Astrocyte (in vitro differentiated cells and primary cell): ENCODE data around the gene CTNNA2. TPM values are rescaled to one million over a fixed set of nuclear protein-coding genes. Genes with fewer than 3 reads are reported as not detected.

Experiments used
- DNase-seq: peaks from one replicate; pipeline ENCODE4 v3.0.0-alpha.2; 2010; ENCODE audit warnings: low read depth
- FAIRE-seq: peaks from 2 replicates; lab custom pipeline; 2011; peaks lifted over from hg19 to GRCh38; lab: Jason Lieb, UNC
- H2AFZ ChIP-seq: 2 replicates; pipeline ENCODE4 v1.6.0; 2012; ENCODE audit warnings: low read depth, low read length, inconsistent platforms
- H3K27ac ChIP-seq: 2 replicates; pipeline ENCODE4 v1.5.1; 2011; ENCODE audit warnings: low read depth, low read length, inconsistent platforms
- H3K27me3 ChIP-seq: 2 replicates; pipeline ENCODE4 v1.6.0; 2011; ENCODE audit warnings: low read length, inconsistent platforms; ENCODE audit not compliant: insufficient read depth
- H3K36me3 ChIP-seq: 2 replicates; pipeline ENCODE4 v1.5.1; 2011; ENCODE audit warnings: low read length, inconsistent platforms; ENCODE audit not compliant: insufficient read depth
- H3K4me1 ChIP-seq: 2 replicates; pipeline ENCODE4 v1.5.1; 2011; ENCODE audit warnings: low read length, inconsistent platforms; ENCODE audit not compliant: insufficient read depth
- H3K4me2 ChIP-seq: 2 replicates; pipeline ENCODE4 v1.6.0; 2012; ENCODE audit warnings: low read length, inconsistent platforms
- H3K4me3 ChIP-seq: 2 replicates; pipeline ENCODE4 v1.5.1; 2011; ENCODE audit warnings: low read depth, mild to moderate bottlenecking, low read length, inconsistent platforms; ENCODE audit not compliant: insufficient read depth
- H3K79me2 ChIP-seq: 2 replicates; pipeline ENCODE4 v1.6.0; 2012; ENCODE audit warnings: mild to moderate bottlenecking, low read length, inconsistent platforms; ENCODE audit not compliant: insufficient read depth
- H3K9ac ChIP-seq: 2 replicates; pipeline ENCODE4 v1.6.0; 2012; ENCODE audit warnings: mild to moderate bottlenecking, low read length, inconsistent platforms
- H3K9me3 ChIP-seq: 2 replicates; pipeline ENCODE4 v1.5.1; 2012; ENCODE audit warnings: low read depth, mild to moderate bottlenecking, low read length, inconsistent platforms; ENCODE audit not compliant: insufficient read depth
- H4K20me1 ChIP-seq: 2 replicates; pipeline ENCODE4 v1.6.0; 2012; ENCODE audit warnings: low read length, inconsistent platforms; ENCODE audit not compliant: insufficient read depth
- H3K27ac Mint-ChIP-seq: one replicate; pipeline ENCODE4 v1.8.0; 2021; ENCODE audit warnings: mild to moderate bottlenecking, mixed read lengths; ENCODE audit not compliant: unreplicated experiment
- H3K27me3 Mint-ChIP-seq: one replicate; pipeline ENCODE4 v1.8.0; 2021; ENCODE audit warnings: low read depth, mixed read lengths; ENCODE audit not compliant: unreplicated experiment
- H3K36me3 Mint-ChIP-seq: one replicate; pipeline ENCODE4 v1.8.0; 2021; ENCODE audit warnings: low read depth, mixed read lengths; ENCODE audit not compliant: unreplicated experiment
- H3K4me1 Mint-ChIP-seq: one replicate; pipeline ENCODE4 v1.8.0; 2021; ENCODE audit warnings: low read depth, mixed read lengths; ENCODE audit not compliant: unreplicated experiment
- H3K4me3 Mint-ChIP-seq: one replicate; pipeline ENCODE4 v1.8.0; 2021; ENCODE audit warnings: mild to moderate bottlenecking, moderate library complexity, mixed read lengths; ENCODE audit not compliant: unreplicated experiment
- H3K9me3 Mint-ChIP-seq: one replicate; pipeline ENCODE4 v1.8.0; 2021; ENCODE audit warnings: mild to moderate bottlenecking, mixed read lengths; ENCODE audit not compliant: unreplicated experiment
- CTCF ChIP-seq: IDR thresholded peaks from 2 replicates; pipeline ENCODE4 v1.5.1; 2011; ENCODE audit warnings: low read depth, mild to moderate bottlenecking, inconsistent platforms, low read length, moderate library complexity; ENCODE audit not compliant: insufficient read depth
- EZH2 ChIP-seq: IDR thresholded peaks from 2 replicates; pipeline ENCODE4 v1.6.1; 2012; ENCODE audit warnings: mild to moderate bottlenecking, low read length, inconsistent platforms; ENCODE audit not compliant: insufficient read depth
- total RNA-seq: library from RNA; stranded (reverse); gene quantifications from 2 replicates; pipeline ENCODE4 v1.2.1, GENCODE V29; 2021

Gene CTNNA2
- total RNA-seq, 1 donor from 2014 or later = 3.9 TPM

- no peaks in the 10 kb centered on the region for H3K36me3 ChIP-seq
- H3K9me3 Mint-ChIP-seq = no peaks in the 10 kb centered on the region
- H3K4me3 Mint-ChIP-seq = no peak overlapping the region
- H2AFZ ChIP-seq = no peak overlapping the region
- H4K20me1 ChIP-seq = no peaks in the 10 kb centered on the region
- no peaks in the 10 kb centered on the region for H3K36me3 Mint-ChIP-seq
- H3K9ac ChIP-seq = no peak overlapping the region
- no peak overlapping the region for H3K27ac Mint-ChIP-seq
- no peak for TF ChIP-seq EZH2
- no peak for TF ChIP-seq CTCF
- no peak overlapping the region for H3K4me3 ChIP-seq
- H3K27me3 Mint-ChIP-seq = peaks cover 3% of the 10 kb centered on the region
- no peaks in the 10 kb centered on the region for H3K27me3 ChIP-seq
- no peaks in the 10 kb centered on the region for H3K9me3 ChIP-seq
- H3K4me1 ChIP-seq = no peaks in the 10 kb centered on the region
- peaks cover 9% of the 10 kb centered on the region for H3K4me1 Mint-ChIP-seq
- FAIRE-seq (no peak), DNase-seq (no peak)
- H3K27ac ChIP-seq = no peak overlapping the region
- no peaks in the 10 kb centered on the region for H3K79me2 ChIP-seq
- no peak overlapping the region for H3K4me2 ChIP-seq
Observed at GRCh38 chr2:79994965-79995364, 482.1 kb downstream of the CTNNA2 start.

GRCh38 chr2:79996709-79997108 is 483.9 kb downstream of the CTNNA2 start:
- DNase-seq (no peak), FAIRE-seq (no peak)
- Histone ChIP-seq H3K9ac (no peak overlapping the region), H3K27ac (no peak overlapping the region), H3K27me3 (no peaks in the 10 kb centered on the region), H3K4me1 (no peaks in the 10 kb centered on the region), H3K4me3 (no peak overlapping the region), H3K36me3 (no peaks in the 10 kb centered on the region), H3K4me2 (no peak overlapping the region), H3K9me3 (no peaks in the 10 kb centered on the region), H3K79me2 (no peaks in the 10 kb centered on the region), H4K20me1 (no peaks in the 10 kb centered on the region), H2AFZ (no peak overlapping the region)
- H3K9me3 Mint-ChIP-seq = no peaks in the 10 kb centered on the region
- no peak overlapping the region for H3K4me3 Mint-ChIP-seq
- peaks cover 15% of the 10 kb centered on the region for H3K4me1 Mint-ChIP-seq
- H3K36me3 Mint-ChIP-seq = no peaks in the 10 kb centered on the region
- H3K27me3 Mint-ChIP-seq = no peaks in the 10 kb centered on the region
- no peak overlapping the region for H3K27ac Mint-ChIP-seq
- TF ChIP-seq CTCF = no peak
- TF ChIP-seq EZH2 = no peak

GRCh38 chr2:80001701-80002101 is 488.9 kb downstream of the CTNNA2 start:
- Histone ChIP-seq H3K9me3 (no peaks in the 10 kb centered on the region), H3K36me3 (no peaks in the 10 kb centered on the region), H3K27me3 (no peaks in the 10 kb centered on the region), H3K9ac (no peak overlapping the region), H3K79me2 (no peaks in the 10 kb centered on the region), H3K27ac (no peak overlapping the region), H2AFZ (no peak overlapping the region), H3K4me2 (peak overlapping the region; percentile 34), H3K4me3 (no peak overlapping the region), H4K20me1 (no peaks in the 10 kb centered on the region), H3K4me1 (no peaks in the 10 kb centered on the region)
- Mint-ChIP-seq H3K4me3 (no peak overlapping the region), H3K36me3 (no peaks in the 10 kb centered on the region), H3K4me1 (peaks cover 11% of the 10 kb centered on the region), H3K27ac (no peak overlapping the region), H3K27me3 (peaks cover under 1% of the 10 kb centered on the region), H3K9me3 (no peaks in the 10 kb centered on the region)
- TF ChIP-seq EZH2 (no peak), CTCF (no peak)
- FAIRE-seq (peak; percentile 50), DNase-seq (peak; percentile 53)
